ENCODE results near the gene TIGD4.
"Not testable (repeated sequence)": the region's sequence is repeated elsewhere in the genome, so short reads cannot be mapped to it uniquely, and the experiment has no call there.

Gene TIGD4

DNA sequence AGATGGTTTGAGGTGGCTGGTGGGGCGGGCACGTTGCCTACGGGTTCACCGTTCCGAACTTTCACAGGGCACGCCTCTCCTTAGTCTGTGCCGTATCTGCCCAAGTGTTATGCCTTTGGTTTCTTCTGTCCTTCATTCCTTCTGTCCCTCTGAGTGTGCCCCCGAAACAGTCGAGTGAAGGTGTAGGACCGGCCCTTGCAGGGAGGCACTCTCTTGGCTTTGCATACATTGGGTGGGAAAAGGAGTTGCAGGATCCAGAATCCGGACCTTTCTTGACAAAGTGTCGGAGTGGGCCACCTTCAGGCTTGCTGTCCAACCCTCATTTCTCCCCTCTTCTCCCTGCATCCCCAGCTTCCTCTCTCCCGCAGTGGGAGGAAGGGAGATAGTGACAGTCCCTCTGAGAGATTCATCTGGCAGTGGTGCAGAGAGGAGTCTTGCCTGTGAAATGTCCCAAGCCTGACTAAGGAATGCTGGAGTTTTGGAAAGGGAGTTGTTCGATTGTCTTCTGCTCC lies 793 bp upstream of the TIGD4 start:
- DNase-seq: peak in 8 of 14 donors; percentile 42 to 73 (median 59)

DNA sequence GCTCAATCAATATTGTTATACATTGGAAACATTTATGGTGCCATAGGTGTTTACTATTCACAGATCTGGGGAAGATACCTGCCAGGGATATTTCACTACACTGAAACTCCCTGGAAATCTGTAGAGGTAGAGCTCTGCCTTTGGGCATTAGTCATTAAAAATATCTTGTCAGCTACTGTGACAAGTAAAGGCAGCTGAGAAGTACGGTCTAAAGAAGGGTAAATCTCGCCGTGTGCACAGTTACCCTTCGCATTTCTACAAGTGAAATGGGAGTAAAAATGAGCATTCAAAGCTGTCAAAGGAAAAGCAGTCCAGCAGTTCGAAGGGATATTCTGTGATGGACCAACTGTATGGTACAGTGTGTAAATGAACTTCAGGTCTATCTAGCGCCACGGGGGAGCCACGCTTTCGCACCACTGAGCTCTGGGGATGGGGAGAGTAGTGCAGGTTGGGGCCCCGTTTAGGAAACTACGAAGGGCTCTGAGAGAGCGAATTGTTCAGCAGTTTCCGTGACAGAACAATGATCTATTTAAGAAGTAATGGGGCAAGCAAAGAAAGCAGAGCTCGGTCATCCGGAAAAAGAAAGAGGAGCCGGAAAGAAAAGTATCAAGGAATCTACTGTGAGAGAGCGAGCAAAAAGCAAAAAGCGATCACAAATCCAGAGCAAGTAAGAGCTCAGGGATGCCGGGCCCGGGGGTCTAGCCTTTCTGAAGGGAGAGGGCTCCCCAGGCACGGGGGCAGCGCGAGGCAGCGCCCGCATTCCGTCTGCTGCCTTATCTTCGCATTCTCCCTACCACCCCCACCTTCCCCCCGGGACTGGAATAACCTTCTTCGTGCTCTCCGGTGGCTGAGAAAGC lies 646 bp downstream of the TIGD4 start:
- DNase-seq: peak in 7 of 14 donors; percentile 34 to 80 (median 53)

DNA sequence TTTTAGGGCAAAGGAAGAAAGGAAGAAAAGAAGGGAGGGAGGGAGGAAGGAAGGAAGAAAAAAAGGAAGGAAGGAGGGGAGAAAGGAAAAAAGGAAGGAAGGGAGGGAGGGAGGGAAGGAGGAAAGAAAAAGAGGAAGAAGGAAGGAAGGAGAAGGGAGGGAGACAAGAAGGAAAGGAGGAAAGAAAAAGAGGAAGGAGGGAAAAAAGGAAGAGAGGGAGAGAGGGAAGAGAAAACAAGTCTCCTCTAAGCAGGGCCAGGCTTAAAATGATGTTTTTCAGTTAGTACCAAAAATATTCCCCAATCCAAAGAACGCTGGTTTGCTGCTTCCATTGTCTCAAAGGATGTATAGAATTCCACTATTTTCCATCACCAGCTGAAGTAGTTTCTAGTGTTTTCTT lies 2.0 kb downstream of the TIGD4 start:
- no peak for DNase-seq

DNA sequence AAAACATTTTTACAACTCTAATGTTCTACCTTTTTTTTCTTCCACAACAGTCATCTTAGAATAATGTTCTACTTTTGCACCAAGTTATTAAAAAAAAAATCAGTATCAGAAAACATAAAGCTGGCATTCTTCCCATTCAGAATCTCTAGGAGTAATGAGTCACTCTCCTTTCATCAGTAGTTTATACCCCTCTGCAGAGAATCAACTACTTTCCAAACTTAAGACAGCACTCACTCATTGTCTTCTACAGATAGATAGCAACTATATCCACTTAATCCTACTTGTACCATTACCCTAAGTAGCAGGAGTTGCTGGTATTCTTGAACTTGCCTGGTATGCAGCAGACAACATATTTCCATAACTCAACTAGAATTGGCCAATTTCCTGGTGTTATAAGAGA lies 3.2 kb downstream of the TIGD4 start:
- DNase-seq: no peak

DNA sequence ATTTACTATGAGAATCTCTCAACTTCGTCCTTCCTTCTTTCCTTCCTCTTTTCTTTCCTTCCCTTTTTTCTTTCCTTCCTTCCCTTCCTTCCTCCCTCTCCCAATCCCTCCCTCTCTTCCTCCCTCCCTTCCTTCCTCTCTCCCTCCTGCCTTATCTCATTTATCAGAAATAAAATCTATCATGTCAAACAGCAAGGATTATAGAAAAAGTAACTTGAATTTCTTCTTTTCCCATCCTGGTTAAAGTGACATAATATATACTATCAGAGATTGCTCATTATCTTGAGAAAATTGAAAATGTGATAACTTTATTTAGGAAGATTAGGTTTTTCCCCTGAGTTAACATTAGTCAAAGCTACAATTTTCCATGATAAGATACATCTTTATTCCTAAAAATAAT lies 5.6 kb downstream of the TIGD4 start:
- no peak for DNase-seq

DNA sequence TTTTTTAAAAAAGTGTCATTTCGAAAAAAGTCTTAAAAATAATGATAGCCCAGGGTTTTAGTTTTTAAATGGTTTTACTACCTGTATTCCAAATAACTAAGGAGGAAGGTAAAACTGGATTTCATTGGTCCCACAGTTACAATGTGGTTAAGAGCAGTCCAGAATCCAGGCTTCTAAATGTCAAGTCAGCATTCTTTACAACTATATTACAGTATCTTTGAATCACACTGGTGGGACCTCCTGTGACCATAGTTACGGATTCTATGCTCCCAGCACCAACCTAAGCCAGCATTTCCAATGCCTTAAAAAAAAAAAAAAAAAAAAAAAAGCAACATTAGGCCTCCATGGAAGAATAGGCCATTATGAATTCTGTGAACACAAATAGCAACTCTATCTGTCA lies 6.2 kb downstream of the TIGD4 start:
- DNase-seq: no peak

DNA sequence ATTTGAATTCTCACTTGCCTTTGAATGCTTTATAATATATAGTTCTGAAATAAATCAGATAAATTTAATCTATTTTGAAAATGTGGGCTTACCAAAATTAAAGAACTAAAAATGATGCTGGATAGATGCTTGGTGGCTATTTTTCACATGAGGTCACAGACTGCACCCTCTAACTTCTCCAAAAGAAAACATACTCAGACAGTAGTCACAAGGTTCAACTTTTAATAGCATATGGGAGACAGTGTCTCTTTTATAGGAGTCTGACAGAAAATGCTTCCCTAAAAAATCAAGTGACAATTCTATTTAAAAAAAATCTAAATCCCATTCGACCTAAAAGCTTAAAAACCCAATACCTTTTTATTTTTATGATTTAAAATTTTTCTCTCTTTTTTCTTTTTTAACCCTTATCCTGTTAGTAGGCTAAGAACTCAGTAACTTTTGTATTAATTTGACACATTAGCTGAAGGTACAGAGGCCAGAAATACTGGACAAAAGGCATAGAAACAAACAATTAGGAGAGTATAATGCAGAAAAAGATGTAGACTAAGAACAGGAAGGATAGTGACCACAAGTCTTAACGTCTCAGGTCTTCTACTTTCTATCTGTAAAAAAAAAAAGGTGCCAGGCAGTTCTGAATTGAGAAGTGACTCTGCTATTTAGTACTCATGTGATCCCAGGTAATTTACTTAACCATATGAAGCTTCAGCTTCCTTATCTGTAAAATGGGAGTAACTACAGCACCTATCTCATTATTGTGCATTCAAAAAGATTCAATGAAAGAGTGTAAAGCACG lies 7.6 kb downstream of the TIGD4 start:
- DNase-seq: no peak

DNA sequence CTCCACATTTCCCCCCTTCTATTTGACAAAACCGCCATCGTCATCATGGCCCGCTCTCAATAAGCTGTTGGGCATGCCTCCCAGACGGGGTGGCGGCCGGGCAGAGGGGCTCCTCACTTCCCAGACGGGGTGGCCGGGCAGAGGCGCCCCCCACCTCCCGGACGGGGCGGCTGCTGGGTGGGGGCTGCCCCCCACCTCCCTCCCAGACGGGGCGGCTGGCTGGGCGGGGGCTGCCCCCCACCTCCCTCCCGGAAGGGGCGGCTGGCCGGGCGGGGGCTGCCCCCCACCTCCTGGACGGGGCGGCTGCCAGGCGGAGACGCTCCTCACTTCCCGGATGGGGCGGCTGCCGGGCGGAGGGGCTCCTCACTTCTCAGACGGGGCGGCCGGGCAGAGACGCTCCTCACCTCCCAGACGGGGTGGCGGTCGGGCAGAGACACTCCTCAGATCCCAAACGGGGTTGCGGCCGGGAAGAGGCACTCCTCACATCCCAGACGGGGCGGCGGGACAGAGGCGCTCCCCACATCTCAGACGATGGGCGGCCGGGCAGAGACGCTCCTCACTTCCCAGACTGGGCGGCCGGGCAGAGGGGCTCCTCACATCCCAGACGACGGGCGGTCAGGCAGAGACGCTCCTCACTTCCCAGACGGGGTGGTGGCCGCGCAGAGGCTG lies 14.3 kb downstream of the TIGD4 start:
- DNase-seq: not testable (repeated sequence)

DNA sequence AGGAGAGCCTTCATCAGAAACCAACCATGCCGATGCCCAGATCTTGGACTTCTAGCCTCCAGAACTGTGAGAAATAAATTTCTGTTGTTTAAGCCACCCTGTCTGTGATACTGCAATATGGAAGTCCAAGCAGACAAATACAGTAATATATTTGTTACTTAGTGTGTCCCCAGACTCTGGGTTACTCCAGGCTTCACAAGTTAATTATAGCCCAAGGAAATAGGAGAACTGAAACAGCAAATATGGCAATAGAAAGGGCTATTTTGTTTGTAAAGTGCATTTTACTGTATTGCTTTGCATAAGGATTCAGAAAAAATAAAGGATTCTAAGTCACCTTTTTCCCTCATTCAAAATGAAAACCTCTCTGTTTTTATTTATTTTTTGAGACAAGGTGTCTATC lies 15.7 kb downstream of the TIGD4 start:
- DNase-seq: no peak

DNA sequence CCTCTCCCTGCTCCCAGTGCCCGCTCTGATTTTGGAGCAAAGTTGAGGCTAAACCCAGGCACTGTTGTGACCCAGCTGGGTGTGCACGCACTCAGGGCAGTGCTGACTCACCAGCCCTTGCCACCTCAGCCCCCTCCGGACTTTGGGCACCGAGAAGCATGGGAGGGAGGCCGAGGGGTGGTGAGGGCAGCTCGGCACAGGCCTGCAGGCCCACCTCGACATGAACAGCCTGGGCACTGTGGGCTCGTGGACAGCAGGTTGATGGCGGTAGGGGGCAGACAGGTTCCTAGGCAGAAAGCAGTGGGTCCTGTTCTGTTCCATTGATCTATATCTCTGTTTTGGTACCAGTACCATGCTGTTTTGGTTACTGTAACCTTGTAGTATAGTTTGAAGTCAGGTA lies 30.9 kb downstream of the TIGD4 start:
- DNase-seq: no peak

DNA sequence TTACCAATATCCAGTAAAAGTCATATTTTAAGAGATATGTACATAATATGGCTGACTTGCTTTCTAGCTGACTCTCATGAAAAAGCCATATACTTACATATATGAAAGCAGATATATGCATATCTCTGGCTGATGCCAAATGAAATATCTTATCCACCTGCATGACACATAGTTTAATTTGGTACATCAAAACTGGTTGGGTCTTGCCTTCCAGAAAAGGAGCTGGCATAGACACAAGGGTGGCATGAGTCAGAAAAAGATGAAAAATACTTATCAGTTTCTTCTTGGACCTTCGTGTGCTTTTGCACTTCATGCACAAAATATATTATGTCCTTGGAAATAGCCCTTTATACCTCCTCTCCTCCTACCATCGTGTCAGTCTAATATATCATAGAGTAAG lies 32.1 kb downstream of the TIGD4 start:
- DNase-seq: no peak

DNA sequence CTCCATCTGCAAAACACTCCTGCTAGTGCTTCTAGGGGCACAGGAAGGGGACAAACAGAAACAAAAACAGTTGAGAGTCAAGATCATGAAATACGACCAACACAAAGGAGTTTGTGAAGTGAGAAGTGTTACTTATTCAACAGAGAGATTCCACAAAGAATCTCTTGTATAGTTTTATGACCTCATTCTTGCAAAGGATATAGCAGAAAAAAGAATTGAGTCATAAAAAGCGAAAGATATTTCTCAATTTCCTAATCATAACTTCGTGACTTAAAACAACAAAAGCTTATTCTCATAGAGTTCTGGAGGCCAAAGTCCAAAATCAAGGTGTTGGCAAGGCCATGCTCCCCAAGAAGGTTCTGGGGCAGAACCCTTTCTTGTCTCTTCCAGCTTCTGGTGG lies 40.7 kb downstream of the TIGD4 start:
- no peak for DNase-seq

DNA sequence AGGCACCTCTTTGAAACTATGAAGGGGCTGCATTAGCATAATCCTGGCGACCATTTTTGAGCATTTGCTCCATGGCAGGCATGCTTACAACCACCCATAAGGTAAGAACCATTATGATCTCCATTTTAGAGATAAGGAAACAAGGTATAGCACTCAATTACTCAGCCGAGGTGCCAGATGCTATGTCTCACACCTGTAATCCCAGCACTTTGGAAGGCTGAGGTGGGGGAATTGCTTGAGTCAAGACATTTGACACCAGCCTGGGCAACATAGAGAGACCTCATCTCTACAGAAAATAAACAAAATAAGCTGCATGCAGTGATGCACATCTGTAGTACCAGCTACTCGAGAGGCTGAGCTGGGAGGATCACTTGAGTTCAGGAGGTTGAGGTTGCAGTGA lies 43.6 kb downstream of the TIGD4 start:
- no peak for DNase-seq

DNA sequence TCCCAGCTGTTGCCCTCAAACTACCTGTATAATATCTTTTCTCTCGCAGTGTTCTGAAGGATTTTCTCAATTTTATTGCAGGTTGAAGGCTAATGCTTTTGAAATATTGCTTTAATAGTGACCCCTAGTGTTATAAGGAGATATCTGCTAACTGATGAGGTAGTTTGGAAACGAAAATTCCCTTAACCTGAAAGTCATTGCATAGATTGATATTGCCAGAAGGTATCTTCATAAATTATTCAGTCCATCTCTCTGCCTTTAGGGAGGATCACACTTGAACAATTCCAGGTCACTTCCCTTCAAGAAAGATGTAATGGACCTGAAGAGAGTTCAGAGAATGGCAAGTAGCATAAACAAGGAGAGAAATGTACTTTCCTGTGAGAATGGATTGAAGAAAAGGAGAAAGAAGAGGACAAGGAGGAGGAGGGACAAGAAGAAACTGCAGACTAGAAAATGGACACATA lies 44.1 kb downstream of the TIGD4 start:
- DNase-seq: no peak

DNA sequence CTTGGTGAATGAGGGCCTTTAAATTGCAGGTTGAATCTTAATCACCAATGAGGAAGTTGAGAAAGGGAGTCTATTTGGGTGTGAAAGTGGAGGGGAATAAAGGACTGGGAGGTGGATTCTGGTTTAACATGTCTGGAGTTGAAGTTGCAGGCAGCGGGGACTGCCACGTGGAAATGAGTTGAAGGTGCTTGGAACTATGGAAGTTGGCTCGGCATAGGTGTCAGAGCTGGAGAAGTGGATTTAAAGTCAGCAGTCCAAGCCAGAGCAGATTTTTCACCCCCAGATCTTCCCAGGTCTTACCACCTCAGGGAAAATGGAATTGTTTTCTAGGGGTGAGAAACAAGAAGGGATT lies 44.9 kb downstream of the TIGD4 start:
- DNase-seq: no peak

DNA sequence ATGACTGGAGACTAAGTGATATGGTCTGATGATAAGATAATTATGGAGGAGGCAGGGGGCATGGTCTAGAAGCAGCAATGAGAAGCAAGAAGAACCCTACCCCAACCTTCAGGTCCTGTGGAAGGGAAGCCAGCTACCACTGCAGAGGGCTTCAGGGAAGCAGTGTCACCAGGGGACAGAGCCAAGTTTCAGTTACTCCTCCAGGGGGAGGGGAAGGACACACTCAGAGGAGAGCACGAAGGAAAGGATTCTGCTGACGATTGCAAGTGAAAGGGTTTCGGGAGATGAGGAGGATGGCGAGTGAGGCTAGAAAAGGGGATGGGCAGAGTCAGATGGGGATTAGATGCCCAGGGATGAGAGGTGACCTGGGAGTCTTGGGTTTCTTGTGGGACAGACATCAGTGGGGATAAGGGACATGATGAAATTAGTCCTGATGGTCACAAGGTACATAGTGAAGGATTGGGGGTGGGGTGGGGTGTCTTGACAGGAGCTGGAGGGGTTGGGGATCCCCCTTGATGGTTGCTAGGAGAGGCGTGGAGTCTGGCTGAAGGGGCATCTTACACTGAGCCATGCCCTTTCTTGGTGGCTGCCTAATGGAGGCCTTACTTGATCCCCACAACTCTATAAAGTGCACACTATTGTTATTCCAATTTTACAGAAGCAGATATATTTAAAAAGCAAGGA lies 45.4 kb downstream of the TIGD4 start:
- DNase-seq: peak in 1 of 14 donors; percentile 1

DNA sequence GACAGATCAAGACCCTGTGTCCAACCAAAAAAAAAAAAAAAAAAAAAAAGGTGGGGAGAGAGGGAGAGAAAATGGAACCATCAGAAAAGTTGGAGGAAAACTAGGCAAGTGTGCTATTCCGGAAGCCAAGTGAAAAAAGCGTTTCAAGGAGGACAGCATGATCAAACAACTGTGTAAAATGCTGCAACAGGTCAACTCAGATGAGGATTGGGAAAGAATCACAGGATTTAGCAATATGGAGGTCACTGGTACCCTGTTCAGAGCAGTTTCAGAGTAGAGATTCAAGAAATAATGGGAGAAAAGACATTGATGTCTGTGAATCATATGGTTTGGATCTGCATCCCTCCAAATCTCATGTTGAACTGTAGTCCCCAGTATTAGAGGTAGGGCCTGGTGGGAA lies 47.5 kb downstream of the TIGD4 start:
- DNase-seq: no peak

DNA sequence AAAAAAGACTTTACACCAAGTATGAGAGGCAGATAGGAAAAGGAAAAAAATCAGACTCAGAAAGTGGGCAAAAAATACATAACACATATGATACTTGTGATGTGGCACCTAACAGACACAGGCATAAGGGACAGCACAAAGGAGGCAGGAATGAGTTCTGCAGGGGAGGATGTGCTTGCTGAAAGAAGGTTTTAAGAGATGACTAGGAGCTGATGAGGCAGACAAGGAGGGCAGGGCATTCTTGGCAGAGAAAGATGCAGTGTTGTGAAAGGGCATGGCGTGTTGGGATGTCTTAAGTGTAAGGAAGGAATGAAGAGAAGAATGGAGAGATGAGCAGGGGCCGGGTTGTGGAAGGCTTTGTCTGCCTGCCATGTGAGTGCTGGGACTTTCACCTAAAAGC lies 50.1 kb downstream of the TIGD4 start:
- no peak for DNase-seq

DNA sequence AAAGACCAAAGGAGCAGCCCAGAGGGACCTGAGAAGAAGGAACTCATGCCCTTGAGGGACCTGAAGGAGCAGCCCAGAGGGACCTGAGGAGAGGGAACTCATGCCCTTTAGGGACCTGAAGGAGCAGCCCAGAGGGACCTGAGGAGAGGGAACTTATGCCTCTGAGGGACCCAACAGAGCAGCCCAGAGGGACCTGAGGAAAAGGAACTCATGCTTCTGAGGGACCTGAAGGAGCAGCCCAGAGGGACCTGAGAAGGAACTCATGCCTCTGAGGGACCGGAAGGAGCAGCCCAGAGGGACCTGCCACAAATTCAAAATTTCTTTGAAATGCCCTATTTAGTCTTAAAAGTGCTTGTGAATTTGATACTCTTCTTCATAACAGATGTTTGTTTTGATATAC lies 51.2 kb downstream of the TIGD4 start:
- DNase-seq: no peak

DNA sequence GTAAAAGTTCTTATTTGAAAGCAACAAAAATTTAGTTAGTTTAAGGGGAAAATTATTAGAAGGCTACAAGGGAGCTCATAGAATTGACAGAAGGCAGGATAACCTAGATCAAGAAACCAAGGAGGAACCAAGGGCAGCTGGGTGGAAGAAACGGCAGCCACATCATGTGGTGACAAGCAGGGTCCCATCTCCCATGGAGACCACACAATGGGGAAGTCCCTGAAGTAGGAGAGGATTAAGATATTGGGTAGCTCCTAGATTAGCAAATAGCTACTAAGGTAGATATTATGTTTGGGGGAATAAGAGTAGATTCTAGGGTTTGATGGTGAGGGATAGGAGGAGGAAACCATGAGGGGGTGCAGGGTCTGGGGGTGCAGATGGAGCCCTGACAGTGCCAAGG lies 51.7 kb downstream of the TIGD4 start:
- no peak for DNase-seq

DNA sequence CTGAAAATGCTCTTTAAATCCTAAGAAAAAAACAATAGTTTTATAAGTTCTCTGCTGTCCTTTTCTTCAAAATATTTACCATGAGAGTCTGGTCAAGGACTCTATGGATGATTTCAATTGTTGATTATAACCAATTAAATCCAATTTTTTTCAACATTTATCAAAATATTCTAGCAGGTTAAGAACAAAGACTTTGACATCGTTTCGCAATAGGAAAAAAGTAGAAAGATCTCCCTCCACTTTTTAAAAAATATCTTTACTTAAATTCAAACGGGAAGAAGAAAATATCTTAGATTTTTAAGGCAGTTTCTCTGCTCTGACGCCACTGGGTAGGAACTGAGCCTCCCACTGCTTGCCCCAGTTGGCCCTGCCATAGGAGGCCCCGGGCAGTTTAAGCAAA lies 55.0 kb downstream of the TIGD4 start:
- no peak for DNase-seq

DNA sequence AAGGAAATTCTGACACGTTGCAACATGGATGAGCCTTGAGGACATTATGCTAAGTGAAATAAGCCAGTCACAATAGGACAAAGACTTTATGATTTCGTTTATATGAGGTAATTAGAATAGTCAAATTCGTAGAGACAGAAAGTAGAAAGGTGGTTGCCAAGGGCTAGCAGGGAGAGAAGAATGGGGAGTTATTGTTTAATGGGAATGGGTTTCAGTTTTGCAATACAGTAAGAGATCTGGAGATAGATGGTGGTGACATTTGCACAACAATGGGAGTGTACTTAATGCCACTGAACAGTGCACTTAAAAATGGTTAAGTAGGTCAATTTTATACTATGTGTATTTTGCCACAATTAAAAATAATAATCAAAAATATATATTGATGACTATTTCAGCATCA lies 56.3 kb downstream of the TIGD4 start:
- DNase-seq: no peak
